Ovary (tissue), 9 donors: ENCODE results near the gene TNS3. TPM values are rescaled to one million over a fixed set of nuclear protein-coding genes. Genes with fewer than 3 reads are reported as not detected.

Experiments
- DNase-seq, 5 donors: peaks; one replicate each; pipeline ENCODE4 v3.0.0-alpha.2; 2019 to 2020
- H3K27ac ChIP-seq, 2 donors: fragments of 200-600 bp; one replicate each; pipeline versions ENCODE4 v1.5.1 to v1.8.0; 2019 to 2022
- H3K27me3 ChIP-seq: fragments of 200-600 bp; one replicate; pipeline ENCODE4 v1.8.0; 2022
- H3K36me3 ChIP-seq: fragments of 200-600 bp; sonication (generic); one replicate; pipeline ENCODE4 v1.5.1; 2019
- H3K4me1 ChIP-seq: one replicate; pipeline ENCODE4 v1.8.1; 2013; ENCODE audit warnings: mild to moderate bottlenecking, moderate library complexity; ENCODE audit not compliant: insufficient read depth
- H3K4me3 ChIP-seq: fragments of 200-600 bp; sonication (generic); one replicate; pipeline ENCODE4 v1.5.1; 2017
- H3K9me3 ChIP-seq, 2 donors: fragments of 200-600 bp in 1 of 2; sonication (generic) in 1 of 2; one replicate each; pipeline versions ENCODE4 v1.5.1 to v1.8.1; 2013 to 2019; ENCODE audit warnings: mild to moderate bottlenecking in 1 of 2, moderate library complexity in 1 of 2
- EP300 ChIP-seq: sonication (generic); formaldehyde crosslinking; IDR thresholded peaks from one replicate; pipeline ENCODE4 v1.6.1; 2017; ENCODE audit warnings: antibody characterized with exemption
- POLR2A ChIP-seq: fragments of 450-650 bp; IDR thresholded peaks from one replicate; pipeline ENCODE4 v1.6.1; 2017; ENCODE audit warnings: antibody characterized with exemption, mild to moderate bottlenecking, moderate library complexity
- WGBS, 3 donors: extraction: QIAGEN DNeasy Blood & Tissue Kit in 1 of 3; methylation state at CpG; one replicate each; pipeline versions ENCODE4 v1.1.5 to v1.1.7; 2013 to 2017; 5-methylcytosine and 5-hydroxymethylcytosine counted together
- intact Hi-C, 4 donors: fragments of 100-400 bp; cut with DNase I; formaldehyde crosslinking; loops; one replicate each; pipeline versions ENCODE4 v1.11.0 to v1.15.1; 2022 to 2023
- polyA plus RNA-seq, 2 donors: library from polyadenylated mRNA; stranded (reverse); fragments of 200-250 nt in 1 of 2; fragments of 350-450 nt in 1 of 2; fragmentation: Illumina TruSeq in 1 of 2; extraction: RNeasy Lipid Tissue Mini Kit (QIAGEN cat#74804) in 1 of 2; gene quantifications; one replicate each; pipeline ENCODE4 v1.2.3, GENCODE V29; 2013 to 2014
- total RNA-seq, 7 donors: library from RNA; depleted of rRNA in 2 of 7; stranded (reverse); fragments of >200 nt in 2 of 7; fragmentation: NEBNext Ultra II Directional in 3 of 7; extraction: Animal tissue kit (Norgen Biotek cat#: 25700) in 3 of 7; gene quantifications; one replicate each; pipeline versions ENCODE4 v1.1.0 to v1.2.4, GENCODE V29; 2016 to 2023
- TF ChIP-seq, protein P1 (sequence below), 3 donors: fragments of 450-650 bp in 2 of 3; fragments of 200-600 bp in 1 of 3; IDR thresholded peaks; one replicate each; pipeline versions ENCODE4 v1.5.1 to v1.8.0; 2016 to 2022; ENCODE audit warnings: antibody characterized with exemption in 3 of 3, mild to moderate bottlenecking in 1 of 3
- donor health status: DM: no; HTN: no; CAD: no; lungs with moderate emphysema.
- donor health status: DM: no; HTN: no; CAD: no.
- donor health status: Bipolar disorder and iron deficiency.
- donor health status: DM: yes; HTN: yes; CAD: no.
- donor health status: DM: no; HTN: no; CAD: no.
- donor health status: DM: yes; HTN: yes; CAD: no.

TNS3 gene
- total and polyA plus RNA-seq, 9 donors, result 36.6 to 137 (median 91.3) TPM

DNA sequence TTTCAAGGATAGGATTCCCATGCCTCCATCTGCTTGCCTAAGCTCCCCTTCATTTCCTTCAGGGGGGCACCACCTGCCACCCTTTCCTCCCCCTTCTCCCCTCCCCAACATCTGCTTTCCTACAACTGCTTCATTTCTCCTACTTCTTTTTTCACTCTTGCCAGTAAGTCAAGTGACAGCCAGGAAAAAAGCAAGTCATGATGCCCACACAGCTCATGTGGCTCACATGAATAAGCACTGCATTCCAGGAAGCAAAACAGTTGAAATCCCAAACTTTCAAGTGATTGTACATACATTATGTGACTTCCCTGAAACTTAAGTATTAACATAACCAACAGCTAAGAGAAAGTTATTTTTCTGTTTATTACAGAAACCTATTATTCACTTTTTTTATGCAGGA, 78.6 kb downstream of the TNS3 start:
- no peak for DNase-seq
- H3K27ac ChIP-seq, result no peak overlapping the region
- no peak for TF ChIP-seq EP300
- TF ChIP-seq POLR2A, result no peak
- TF ChIP-seq, protein P1, sequence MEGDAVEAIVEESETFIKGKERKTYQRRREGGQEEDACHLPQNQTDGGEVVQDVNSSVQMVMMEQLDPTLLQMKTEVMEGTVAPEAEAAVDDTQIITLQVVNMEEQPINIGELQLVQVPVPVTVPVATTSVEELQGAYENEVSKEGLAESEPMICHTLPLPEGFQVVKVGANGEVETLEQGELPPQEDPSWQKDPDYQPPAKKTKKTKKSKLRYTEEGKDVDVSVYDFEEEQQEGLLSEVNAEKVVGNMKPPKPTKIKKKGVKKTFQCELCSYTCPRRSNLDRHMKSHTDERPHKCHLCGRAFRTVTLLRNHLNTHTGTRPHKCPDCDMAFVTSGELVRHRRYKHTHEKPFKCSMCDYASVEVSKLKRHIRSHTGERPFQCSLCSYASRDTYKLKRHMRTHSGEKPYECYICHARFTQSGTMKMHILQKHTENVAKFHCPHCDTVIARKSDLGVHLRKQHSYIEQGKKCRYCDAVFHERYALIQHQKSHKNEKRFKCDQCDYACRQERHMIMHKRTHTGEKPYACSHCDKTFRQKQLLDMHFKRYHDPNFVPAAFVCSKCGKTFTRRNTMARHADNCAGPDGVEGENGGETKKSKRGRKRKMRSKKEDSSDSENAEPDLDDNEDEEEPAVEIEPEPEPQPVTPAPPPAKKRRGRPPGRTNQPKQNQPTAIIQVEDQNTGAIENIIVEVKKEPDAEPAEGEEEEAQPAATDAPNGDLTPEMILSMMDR (IDR thresholded peaks at IDR 0.05), result no peak
- peaks cover 31% of the 10 kb centered on the region for H3K4me1 ChIP-seq
- no peaks in the 10 kb centered on the region for H3K36me3 ChIP-seq
- no peak overlapping the region for H3K4me3 ChIP-seq
- no peaks in the 10 kb centered on the region for H3K27me3 ChIP-seq
- no peaks in the 10 kb centered on the region for H3K9me3 ChIP-seq
- intact Hi-C loops, result no loop called here

DNA sequence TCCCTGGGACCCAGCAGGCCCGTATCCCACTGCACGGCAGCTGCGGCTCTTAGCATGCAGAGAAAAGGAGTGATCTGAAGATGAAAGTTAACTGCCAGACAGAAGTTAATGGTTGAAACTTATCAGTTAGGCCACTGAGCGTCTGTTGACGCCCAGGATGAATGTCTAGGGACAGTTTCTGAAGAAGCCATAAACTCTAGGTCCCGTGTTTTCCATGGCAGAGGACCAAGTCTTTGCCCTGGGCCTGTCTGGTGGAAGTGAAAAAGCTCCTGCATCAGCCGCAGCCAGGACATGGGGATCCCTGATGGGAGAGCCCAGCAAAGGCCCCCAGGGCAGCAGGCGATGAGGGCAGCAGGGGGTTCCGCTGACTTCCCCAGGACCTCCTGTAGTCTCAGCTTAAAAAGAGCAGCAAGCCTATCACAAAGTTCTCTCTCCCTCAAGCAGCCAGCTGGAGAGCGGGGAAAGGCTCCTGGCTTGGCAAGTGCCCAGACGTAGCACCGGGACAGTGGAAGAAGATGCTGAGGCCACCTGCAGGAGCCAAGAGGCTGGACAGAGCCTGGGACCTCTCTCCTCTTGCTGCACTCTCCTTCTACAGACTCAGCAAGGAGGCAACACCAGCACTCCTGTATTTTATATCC, 79.6 kb downstream of the TNS3 start:
- TF ChIP-seq, protein P1 (IDR thresholded peaks at IDR 0.05), result no peak
- TF ChIP-seq POLR2A (no peak), EP300 (no peak)
- Histone ChIP-seq H3K36me3 (no peaks in the 10 kb centered on the region), H3K27me3 (no peaks in the 10 kb centered on the region), H3K9me3 (no peaks in the 10 kb centered on the region), H3K4me3 (no peak overlapping the region), H3K4me1 (peaks cover 29% of the 10 kb centered on the region), H3K27ac (peak overlapping the region in 1 of 2 donors; percentile 54)
- 66 to 78% (median 71%) methylated on average over 12 of the region's 12 CpGs for WGBS, 3 donors
- no peak for DNase-seq
- intact Hi-C loops, result no loop called here

DNA sequence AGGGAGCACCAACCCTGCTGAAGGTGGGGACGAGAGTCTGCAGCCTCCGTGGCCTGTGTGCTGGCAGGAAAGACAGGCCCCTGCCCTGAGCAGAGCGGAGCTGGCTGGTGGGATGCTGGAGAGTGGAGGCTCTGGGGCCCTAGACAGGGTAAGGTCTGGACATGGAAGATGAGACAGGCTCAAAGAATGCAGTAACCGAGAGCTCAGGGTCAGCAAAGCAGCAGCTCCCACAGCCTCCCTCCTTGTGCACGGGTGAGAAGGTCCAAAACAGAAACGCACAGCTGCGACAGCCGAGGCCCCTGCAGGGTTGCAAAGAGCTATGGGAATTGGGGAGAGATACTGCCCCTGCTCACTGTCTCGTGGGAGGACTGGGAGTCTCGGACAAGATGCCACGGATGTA, 80.5 kb downstream of the TNS3 start:
- intact Hi-C loops, result no loop called here
- Histone ChIP-seq H3K4me1 (peaks cover 28% of the 10 kb centered on the region), H3K27me3 (no peaks in the 10 kb centered on the region), H3K27ac (peak overlapping the region in 1 of 2 donors; percentile 54), H3K36me3 (no peaks in the 10 kb centered on the region), H3K4me3 (no peak overlapping the region), H3K9me3 (no peaks in the 10 kb centered on the region)
- TF ChIP-seq EP300, result no peak
- TF ChIP-seq, protein P1 (IDR thresholded peaks at IDR 0.05), result no peak
- DNase-seq, result peak; percentile 51 to 78 (median 68)
- 4 to 19% (median 12%) methylated on average over 11 of the region's 11 CpGs for WGBS, 3 donors

DNA sequence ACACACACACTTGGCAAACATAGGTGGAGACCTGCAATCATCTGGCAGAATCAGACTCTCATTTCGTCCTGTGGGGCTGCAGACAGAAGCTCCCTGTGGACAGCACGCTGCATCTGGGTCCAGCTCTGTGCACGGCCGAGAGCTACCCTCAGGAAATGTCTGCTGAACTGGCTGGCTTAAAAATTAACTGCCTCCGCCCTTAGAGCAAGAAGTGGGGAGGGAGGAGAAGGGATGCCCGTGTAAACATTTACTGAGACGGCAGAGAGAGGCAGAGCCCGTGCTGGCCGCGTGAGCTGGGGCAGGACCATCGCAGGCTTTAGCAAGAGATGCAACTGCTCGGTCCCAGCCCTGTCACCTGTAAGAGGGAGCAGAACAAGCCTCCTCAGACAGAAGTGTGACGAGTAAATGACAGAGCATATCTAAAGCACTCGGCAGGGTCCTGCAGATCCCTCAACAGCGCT, 81.8 kb downstream of the TNS3 start:
- DNase-seq, result no peak
- peaks cover 29% of the 10 kb centered on the region for H3K4me1 ChIP-seq
- no peak overlapping the region for H3K4me3 ChIP-seq
- H3K27me3 ChIP-seq, result no peaks in the 10 kb centered on the region
- intact Hi-C loops, result no loop called here
- TF ChIP-seq EP300 (no peak), POLR2A (no peak)
- TF ChIP-seq, protein P1 (IDR thresholded peaks at IDR 0.05), result no peak
- no peaks in the 10 kb centered on the region for H3K9me3 ChIP-seq
- no peaks in the 10 kb centered on the region for H3K36me3 ChIP-seq
- 74 to 77% (median 75%) methylated on average over 15 of the region's 15 CpGs for WGBS, 3 donors
- no peak overlapping the region for H3K27ac ChIP-seq
